Stimulated activated CD8-positive, alpha-beta memory T cell treated with anti-CD3 and anti-CD28 coated beads, Interleukin-7, amount 100 ng/mL, for 48 hours (primary cell): ENCODE measurements around the gene BAIAP2L2.
"Not testable (repeated sequence)": the region's sequence is repeated elsewhere in the genome, so short reads cannot be mapped to it uniquely, and the experiment has no call there.

Experiments used
- DNase-seq, 2 donors: peaks; one replicate each; pipeline ENCODE4 v3.0.0-alpha.2; 2020; ENCODE audit warnings: low read depth in 1 of 2; ENCODE audit errors: extremely low read depth in 1 of 2

BAIAP2L2 gene, protein sequence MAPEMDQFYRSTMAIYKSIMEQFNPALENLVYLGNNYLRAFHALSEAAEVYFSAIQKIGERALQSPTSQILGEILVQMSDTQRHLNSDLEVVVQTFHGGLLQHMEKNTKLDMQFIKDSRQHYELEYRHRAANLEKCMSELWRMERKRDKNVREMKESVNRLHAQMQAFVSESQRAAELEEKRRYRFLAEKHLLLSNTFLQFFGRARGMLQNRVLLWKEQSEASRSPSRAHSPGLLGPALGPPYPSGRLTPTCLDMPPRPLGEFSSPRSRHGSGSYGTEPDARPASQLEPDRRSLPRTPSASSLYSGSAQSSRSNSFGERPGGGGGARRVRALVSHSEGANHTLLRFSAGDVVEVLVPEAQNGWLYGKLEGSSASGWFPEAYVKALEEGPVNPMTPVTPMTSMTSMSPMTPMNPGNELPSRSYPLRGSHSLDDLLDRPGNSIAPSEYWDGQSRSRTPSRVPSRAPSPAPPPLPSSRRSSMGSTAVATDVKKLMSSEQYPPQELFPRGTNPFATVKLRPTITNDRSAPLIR

DNA sequence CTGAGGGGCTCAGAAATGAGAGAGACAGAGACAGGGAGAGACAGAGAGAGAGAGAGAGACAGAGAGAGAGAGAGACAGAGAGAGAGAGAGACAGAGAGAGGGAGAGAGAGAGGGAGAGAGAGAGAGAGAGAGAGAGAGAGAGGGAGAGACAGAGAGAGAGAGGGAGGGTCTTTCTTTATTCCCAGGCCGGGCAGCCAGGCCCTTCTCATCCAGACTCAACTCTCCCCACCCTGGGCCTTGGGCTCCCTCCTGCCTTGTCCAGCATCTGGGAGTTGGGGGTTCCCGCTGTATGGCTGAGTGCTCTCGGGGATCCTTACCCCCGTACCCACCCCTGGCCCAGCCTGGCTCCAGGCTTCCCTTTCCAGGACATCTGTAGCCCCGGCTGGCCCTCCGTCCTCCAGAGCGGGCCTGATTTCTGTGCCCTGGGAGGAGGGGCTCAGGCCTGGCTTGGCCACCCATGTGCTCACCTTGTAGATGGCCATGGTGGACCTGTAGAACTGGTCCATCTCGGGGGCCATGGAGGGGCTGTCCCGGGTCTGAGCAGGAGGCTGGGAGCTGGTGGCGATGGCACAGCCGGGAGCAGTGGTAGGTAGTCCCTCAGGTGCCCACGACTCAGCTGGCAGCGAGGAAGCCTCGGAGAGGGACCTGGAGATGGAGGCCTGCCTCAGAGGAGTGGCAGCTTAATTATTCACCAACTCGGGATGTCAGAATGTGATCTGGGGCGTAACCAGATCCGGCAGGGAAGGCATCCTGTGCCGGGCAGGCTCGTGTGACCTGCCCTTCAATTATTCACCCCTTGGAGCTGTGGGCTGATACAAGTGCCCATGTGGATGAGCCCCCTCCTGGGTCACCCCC lies at the start of gene BAIAP2L2:
BAIAP2L2 (minus strand) TSS at position 677 of the 855 bp plus-strand sequence; CDS start at position 518, 159 bp downstream.
- no peak for DNase-seq

DNA sequence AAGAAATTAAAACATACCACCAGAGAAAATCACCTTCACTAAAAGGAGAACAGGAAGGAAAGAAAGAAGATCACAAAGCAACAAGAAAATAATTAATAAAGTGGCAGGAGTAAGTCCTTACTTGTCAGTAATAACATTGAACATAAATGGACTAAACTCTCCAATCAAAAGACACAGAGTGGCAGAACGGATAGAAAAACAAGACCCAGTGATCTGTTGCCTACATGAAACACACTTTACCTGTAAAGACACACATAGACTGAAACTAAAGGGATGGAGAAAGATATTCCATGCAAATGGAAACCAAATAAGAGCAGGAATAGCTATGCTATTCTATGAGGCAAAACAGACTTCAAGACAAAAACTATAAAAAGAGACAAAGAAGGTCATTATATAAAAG lies 45.2 kb upstream of the BAIAP2L2 start:
- DNase-seq, result no peak

DNA sequence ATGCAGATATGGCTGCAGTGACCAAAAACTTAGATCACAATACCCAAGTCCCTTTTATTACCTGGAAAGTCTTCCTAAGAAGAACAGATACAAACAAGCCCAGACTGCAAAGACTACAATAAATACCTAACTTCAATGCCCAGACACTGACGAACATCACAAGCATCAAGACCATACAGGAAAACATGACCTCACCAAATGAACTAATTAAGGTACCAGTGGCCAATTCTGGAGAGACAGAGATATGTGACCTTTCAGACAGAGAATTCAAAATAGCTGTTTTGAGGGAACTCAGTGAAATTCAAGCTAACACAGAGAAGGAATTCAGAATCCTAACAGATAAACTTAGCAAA lies 44.1 kb upstream of the BAIAP2L2 start:
- DNase-seq, result not testable (repeated sequence)

DNA sequence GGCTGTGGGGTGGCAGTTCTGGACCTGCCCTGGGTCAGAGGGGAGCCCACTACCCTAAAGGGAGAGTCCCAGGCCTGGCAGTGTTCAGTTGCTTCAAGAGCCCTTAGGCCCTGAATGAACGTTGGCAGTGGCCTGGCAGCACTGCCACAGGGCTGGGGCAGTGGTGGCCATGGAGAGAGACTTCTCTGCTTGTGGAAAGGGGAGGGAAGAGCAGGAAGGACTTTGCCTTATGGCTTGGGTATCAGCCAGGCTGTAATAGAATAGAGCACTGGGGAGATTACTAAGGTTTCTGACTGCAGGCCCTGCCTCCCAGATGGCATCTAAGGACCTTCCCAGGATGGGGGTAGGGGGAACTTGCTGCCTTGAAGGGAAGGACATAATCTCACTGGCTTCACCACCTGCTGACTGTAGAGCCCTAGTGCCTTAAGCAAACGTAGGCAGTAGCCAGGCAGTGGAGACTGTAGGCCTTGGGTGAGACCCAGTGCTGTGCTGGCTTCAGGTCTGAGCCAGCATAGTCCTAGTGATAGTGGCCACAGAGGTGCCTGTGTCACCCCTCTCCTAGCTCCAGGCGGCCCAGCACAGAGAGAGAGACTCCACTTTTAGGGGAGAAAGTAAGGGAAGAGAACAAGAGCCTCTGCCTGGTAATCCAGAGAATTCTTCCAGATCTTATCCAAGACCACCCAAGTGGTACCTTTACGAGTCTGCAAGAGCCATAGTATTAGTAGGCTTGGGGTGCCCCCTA lies 43.5 kb upstream of the BAIAP2L2 start:
- no peak for DNase-seq

DNA sequence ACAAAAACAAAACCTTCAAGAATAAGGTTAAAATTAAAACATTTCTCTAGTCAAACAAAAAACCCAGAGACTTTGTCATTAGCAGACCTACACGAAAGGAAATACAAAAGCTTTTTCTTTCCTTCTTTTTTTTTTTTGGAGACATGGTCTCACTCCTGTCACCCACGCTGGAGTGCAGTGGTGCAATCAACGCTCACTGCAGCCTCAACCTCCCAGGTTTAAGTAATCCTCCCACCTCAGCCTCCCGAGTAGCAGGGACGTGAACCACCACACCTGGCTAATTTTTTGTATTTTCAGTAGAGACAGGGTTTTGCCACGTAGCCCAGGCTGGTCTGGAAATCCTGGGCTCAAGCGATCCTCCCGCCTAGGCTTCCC lies 40.6 kb upstream of the BAIAP2L2 start:
- DNase-seq, result no peak

DNA sequence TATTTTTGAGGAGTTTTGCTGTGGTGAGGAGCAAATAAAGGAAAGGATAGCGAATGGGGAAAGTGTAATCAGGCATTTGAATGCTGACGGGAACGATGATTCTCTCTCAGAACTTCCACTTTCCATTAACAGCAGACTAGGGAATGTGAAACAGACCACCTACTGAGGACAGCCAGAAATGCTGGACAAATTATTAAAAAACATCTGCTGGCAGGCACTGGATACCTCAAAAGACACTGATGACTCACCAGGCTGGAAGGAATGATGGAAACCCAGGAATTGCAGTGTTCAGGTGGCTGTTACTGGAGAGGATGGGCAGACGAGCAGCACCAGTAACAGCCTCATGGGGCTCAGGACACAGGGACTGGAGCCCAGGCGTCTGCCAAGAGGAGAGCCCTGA lies 37.8 kb upstream of the BAIAP2L2 start:
- DNase-seq, result no peak

DNA sequence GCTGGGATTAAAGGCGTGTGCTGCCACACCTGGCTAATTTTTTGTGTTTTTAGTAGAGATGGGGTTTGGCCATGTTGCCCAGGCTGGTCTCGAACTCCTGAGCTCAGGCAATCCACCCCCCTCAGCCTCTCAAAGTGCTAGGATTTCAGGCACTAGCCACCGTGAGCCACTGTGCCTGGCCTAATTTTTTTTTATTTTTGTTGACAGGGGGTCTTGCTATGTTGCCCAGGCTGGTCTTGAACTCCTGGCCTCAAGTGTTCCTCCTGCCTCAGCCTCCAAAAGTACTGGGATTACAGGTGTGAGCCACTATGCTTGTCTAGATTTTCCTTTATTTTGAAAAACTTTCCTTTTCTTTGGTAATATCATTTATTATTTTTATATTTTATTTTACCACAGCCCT lies 35.7 kb upstream of the BAIAP2L2 start:
- DNase-seq, result not testable (repeated sequence)

DNA sequence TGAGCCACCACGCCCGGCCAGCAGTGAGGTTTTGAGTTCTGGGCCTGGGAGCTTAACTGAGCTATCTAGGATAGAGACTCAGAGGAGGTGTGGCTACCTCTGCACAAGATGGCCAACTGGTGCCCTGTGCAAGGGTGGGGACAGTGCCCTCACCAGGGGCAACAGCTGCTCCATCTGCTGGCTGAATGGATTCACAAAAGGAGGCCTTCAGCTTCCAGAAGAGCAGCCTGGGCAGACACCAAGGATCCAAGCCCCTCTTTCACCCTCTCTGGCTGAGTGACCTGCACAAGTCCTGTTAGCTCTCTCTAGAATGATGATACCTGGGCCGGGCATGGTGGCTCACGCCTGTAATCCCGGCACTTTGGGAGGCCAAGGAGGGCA lies 33.5 kb upstream of the BAIAP2L2 start:
- DNase-seq, result no peak

DNA sequence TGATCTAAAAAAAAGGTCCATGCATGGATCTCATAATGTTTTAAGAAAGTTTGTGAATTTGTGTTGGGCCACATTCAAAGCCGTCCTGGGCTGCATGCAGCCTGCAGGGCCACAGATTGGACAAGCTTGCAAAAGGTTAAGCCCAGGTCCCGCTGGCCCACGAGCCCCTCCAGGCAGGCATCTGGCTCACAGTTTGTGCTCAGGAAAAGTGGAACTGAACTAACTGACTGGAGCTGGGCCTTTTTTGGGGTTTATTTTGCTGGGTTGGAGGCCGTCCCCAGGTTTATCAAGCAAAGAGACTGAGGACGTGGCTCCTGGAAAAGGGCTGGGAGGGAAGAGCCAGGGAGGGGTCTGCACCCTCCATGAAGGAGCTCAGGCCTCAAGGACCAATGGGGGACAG lies 32.1 kb upstream of the BAIAP2L2 start:
- no peak for DNase-seq

DNA sequence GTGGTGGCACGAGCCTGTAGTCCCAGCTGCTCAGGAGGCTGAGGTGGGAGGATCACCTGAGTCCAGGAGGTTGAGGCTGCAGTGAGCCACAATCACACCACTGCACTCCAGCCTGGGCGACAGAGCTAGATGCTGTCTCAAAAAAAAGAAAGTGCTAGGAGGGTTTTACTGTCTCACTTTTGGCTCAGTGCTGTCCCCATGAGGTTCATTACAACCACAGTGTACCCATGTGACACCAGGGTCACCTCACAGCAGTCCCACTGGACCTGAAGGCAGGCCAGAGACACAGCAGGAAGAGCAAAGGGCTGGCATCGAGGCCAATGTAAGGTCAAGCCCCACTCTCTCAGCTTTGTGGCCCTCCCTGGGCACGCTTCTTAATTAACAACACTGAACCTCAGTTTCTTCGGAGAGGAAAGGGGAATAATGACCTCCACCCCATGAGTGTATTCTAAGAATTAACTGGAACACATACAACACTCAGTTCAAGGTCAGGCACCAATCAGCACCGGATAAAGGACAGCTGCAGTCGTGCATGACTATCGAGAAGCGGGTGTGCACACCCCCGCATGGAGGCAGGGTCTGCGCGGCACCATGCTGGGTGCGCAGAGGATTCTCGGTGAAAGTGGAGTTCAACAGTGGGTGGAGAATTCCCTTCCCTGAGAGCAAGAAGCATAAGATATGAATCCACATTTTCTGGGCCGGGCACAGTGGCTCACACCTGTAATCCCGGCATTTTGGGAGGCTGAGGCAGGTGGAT lies 30.9 kb upstream of the BAIAP2L2 start:
- no peak for DNase-seq

DNA sequence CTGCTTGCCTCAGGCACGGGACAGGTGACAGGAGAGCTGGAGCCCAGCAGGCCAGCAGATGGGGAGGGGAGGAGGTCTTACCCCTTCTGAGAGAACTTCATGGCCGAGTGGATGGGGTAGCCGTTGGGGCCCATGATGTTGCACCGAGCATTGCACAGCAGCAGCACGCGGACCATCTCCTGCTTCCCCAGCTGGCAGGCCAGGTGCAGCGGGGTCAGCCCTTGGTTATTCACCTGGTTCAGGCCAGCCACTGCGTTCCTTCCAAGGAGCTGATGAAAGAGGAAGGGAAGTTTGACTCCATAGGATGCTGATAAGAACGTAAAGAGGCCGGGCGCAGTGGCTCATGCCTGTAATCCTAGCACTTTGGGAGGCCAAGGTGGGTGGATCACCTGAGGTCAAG lies 29.4 kb upstream of the BAIAP2L2 start:
- DNase-seq, result no peak

DNA sequence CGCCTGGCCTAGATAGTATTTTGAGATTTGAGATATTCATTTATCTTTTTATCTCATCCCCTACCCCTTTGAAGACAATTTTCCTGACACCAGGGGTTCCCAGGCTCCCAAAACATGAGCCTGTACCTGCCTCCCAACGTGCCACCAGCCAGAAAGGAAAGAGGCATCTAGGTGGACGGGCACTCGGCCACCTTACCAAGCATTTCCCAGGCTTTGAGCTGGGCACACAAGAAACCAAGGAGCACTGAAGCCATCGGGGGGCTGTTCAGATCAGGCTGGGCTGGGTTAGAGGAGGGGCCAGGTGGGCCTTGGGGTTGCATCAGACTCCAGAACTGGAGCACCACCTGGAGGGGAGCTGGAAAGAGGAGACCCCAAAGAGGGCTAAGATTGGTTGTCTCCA lies 28.5 kb upstream of the BAIAP2L2 start:
- no peak for DNase-seq

DNA sequence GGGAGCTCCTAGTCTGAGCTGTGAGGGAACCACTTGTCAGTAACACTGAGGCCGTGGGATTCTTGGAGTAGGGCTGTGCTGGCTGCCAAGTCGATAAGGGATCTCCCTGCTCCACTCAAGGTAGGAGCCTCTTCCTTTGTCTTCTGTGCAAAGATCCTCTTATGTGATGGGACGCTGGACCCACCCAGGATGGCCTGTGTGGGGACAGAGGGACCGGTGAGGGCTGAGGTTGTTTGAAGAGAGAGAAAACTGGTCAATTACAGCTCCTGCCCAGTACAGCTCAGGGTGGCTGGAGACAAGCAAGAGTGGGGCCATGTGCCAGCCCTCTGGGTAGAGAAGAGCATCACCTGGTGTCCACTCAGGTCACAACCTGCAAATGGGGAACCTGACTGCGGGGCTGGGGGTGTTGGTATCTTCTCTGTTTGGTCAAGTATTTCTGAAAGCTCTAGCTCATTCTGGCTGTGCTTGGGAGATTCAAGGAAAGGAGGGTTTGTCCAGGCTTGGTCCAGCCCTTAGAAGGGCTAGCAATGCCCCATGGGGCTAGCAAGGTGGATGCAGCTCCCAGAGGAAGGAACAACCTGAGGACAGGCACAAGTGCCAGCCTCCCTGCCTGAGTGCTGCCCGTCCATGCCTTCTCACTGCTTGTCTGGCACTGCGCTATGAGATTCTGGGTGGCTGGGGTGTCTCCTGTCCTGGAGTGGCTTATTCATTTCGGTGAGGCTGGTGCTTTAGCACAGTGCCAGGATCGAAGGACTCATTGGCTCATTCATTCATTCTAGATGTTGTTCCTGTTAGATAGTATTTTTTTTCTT lies 27.6 kb upstream of the BAIAP2L2 start:
- DNase-seq, result no peak

DNA sequence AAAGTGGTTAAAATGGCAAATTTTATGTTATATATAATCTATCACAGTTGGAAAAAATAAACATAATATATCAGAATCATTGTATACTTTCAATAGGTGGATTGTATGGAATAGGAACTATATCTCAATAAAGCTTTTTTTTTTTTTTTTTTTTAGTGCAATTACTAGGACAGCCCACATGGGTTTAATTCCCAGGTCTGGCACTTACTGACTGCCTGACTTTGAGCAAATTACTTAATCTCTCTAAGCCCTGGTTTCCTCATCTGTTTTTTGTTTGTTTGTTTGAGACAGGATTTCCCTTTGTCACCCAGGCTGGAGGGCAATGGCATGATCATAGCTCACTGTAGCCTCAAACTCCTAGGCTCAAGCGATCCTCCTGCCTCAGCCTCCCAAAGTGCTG lies 26.1 kb upstream of the BAIAP2L2 start:
- DNase-seq, result no peak

DNA sequence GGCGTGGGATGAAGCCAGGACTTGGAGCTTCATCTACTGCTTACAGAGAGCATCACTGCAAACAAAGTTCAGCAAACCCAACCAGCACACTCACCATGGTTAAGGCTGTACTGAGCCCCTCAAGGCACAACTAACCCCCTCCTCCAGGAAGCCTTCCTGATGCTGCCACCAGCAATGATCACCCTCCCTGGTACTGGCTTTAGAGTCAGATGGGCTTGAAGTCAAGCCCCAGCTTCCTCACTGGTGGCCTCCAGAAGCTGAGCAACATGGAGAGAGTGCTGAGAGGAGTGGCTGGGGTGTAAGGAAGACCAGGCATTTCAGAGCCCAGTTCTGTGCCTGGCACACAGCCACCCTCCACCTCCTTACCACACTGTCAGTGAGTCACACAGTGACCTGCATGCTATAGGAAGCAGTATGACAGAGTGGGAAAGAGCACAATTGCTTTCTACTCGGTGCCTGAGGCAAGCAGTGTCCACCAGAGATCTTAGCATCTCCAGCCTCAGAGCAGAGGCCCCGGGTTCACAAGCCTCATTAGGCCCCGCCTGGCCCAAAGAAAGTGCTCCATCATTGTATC lies 24.7 kb upstream of the BAIAP2L2 start:
- DNase-seq, result no peak

DNA sequence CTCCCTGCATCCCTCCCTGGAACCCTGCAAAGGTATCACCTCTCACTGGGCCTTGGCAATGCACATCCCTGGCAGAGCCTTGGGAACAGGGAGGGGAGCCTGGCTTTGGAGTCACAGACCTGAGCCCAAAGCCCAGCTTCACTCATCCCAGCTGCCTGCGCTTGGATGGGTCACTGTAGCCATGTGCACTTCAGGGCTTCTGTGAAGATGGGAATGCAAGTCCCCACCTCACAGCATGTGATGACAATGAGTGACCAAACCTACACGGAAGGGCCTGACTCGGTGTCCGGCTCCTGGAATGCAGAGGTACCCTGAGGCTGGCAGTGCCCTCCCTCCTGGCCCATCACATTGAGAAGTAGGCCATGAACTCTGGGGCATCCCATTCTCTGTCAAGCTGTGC lies 22.8 kb upstream of the BAIAP2L2 start:
- no peak for DNase-seq

DNA sequence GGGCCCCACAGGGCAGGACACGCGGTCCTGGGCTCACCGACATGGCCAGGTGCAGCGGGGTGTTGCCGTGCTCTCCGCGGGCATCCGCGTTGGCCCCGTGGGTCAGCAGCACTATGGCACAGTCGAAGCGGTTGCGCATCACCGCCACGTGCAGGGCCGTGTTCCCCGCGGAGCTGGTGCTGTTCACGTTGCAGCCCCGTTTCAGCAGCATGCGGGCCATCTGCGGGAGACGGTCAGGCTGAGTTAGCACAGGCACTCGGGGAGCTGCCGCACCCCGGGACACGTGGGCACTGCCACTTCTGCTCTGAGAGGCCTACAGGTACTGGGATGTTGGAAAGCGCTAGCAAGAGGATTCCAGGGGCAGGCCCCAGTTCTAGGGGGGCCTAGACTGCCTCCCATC lies 22.3 kb upstream of the BAIAP2L2 start:
- no peak for DNase-seq

DNA sequence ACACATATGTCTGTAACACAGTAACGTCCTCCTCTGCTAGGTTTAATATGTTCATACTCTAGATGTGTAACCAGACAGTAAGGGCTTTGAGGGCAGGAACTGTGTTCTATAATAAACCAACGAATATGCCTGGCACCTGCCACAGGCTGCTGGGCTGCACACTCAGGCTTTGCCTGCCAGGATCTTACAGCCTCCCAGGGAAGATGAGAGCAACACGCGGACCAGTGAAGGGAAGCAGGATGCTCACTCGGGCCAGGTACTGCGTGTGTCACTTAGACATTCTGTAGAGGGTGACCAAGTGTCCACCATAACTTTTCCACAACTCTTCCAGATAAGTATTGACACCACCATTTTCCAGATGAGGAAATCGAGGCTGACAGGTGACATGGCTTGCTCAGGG lies 21.7 kb upstream of the BAIAP2L2 start:
- no peak for DNase-seq

DNA sequence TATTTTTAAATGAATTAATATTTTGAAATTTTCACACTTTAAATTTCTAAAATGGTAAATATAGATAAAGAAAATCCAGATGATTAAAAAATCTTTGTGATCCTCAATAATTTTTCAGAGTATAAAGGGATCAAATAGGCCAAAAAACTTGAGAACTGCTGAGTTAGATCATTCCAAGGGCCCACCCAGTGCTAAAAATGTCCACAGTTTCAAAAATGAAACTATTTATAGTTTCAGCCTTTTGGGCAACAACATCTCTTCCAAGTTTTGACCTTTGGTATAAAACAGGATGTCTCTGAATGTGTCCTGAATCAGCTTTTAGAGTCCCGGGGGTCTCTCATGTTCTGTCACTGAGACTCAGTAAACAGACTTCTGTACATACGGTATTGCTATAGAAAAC lies 20.9 kb upstream of the BAIAP2L2 start:
- DNase-seq, result no peak
